ENCODE results near the gene SMYD3. TPM values are rescaled to one million over a fixed set of nuclear protein-coding genes. Genes with fewer than 3 reads are reported as not detected.

SMYD3 gene
- total RNA-seq, 2 experiments from 2014 or later: 18.1 to 26.8 TPM

- Mint-ChIP-seq H3K27ac (no peak overlapping the region), H3K27me3 (no peaks in the 10 kb centered on the region), H3K4me3 (no peak overlapping the region), H3K36me3 (peaks cover 8% of the 10 kb centered on the region), H3K9me3 (ENCODE audit: low read depth) (peaks cover 5% of the 10 kb centered on the region), H3K4me1 (no peaks in the 10 kb centered on the region)
- ATAC-seq: no peak
- DNase-seq: no peak
- CTCF ChIA-PET: no interaction called here
These were observed 198.5 kb downstream of the SMYD3 start for GRCh38 chr1:246308533-246309075.

- H3K4me3 Mint-ChIP-seq: no peak overlapping the region
- peaks cover 5% of the 10 kb centered on the region for H3K36me3 Mint-ChIP-seq
These were observed 200.6 kb downstream of the SMYD3 start for GRCh38 chr1:246306415-246307037.

GRCh38 chr1:246304484-246305259 lies 202.4 kb downstream of the SMYD3 start:
- Mint-ChIP-seq H3K9me3 (ENCODE audit: low read depth) (peaks cover 2% of the 10 kb centered on the region), H3K36me3 (peaks cover 4% of the 10 kb centered on the region), H3K4me3 (no peak overlapping the region), H3K4me1 (no peaks in the 10 kb centered on the region), H3K27me3 (no peaks in the 10 kb centered on the region), H3K27ac (no peak overlapping the region)
- ATAC-seq: no peak
- no peak for DNase-seq
- CTCF ChIA-PET: interaction anchor here (0.9 kb wide), 1 partner anchor 10 kb away, joined by 3 read pairs; no protein-coding TSS in a partner anchor

More at GRCh38 chr1:246306415-246307037, 200.6 kb downstream of the SMYD3 start:
- ATAC-seq (no peak), DNase-seq (no peak)
- H3K4me1 Mint-ChIP-seq: no peaks in the 10 kb centered on the region
- CTCF ChIA-PET: no interaction called here
- H3K9me3 Mint-ChIP-seq (ENCODE audit: low read depth): peaks cover 2% of the 10 kb centered on the region
- H3K27me3 Mint-ChIP-seq: no peaks in the 10 kb centered on the region
- H3K27ac Mint-ChIP-seq: no peak overlapping the region

GRCh38 chr1:246302711-246303317 lies 204.3 kb downstream of the SMYD3 start:
- peaks cover 5% of the 10 kb centered on the region for H3K36me3 Mint-ChIP-seq
- peaks cover under 1% of the 10 kb centered on the region for H3K9me3 Mint-ChIP-seq (ENCODE audit: low read depth)
- no peaks in the 10 kb centered on the region for H3K27me3 Mint-ChIP-seq
- ATAC-seq (no peak), DNase-seq (no peak)
- H3K27ac Mint-ChIP-seq: no peak overlapping the region
- CTCF ChIA-PET: no interaction called here
- no peak overlapping the region for H3K4me3 Mint-ChIP-seq
- no peaks in the 10 kb centered on the region for H3K4me1 Mint-ChIP-seq

- Mint-ChIP-seq H3K4me3 (no peak overlapping the region), H3K4me1 (no peaks in the 10 kb centered on the region), H3K27me3 (no peaks in the 10 kb centered on the region), H3K36me3 (peaks cover 3% of the 10 kb centered on the region), H3K9me3 (ENCODE audit: low read depth) (no peaks in the 10 kb centered on the region), H3K27ac (no peak overlapping the region)
- CTCF ChIA-PET: no interaction called here
- ATAC-seq (no peak), DNase-seq (no peak)
These were observed 204.8 kb downstream of the SMYD3 start for GRCh38 chr1:246302251-246302625.

GRCh38 chr1:246301553-246302250 lies 205.4 kb downstream of the SMYD3 start:
- ATAC-seq (no peak), DNase-seq (no peak)
- Mint-ChIP-seq H3K27ac (no peak overlapping the region), H3K27me3 (no peaks in the 10 kb centered on the region), H3K9me3 (ENCODE audit: low read depth) (no peaks in the 10 kb centered on the region), H3K4me3 (no peak overlapping the region), H3K36me3 (peaks cover 5% of the 10 kb centered on the region), H3K4me1 (no peaks in the 10 kb centered on the region)
- CTCF ChIA-PET: no interaction called here

- no peak for DNase-seq
- Mint-ChIP-seq H3K9me3 (ENCODE audit: low read depth) (no peaks in the 10 kb centered on the region), H3K27ac (no peak overlapping the region), H3K36me3 (peaks cover 5% of the 10 kb centered on the region), H3K4me1 (peaks cover 3% of the 10 kb centered on the region), H3K27me3 (no peaks in the 10 kb centered on the region), H3K4me3 (no peak overlapping the region)
- ATAC-seq: no peak
- CTCF ChIA-PET: no interaction called here
These were observed 206.2 kb downstream of the SMYD3 start for GRCh38 chr1:246300626-246301549.

GRCh38 chr1:246297279-246298265 lies 209.5 kb downstream of the SMYD3 start:
- H3K27ac Mint-ChIP-seq: no peak overlapping the region
- peaks cover 5% of the 10 kb centered on the region for H3K36me3 Mint-ChIP-seq
- DNase-seq (no peak), ATAC-seq (no peak)
- no peak overlapping the region for H3K4me3 Mint-ChIP-seq
- no peaks in the 10 kb centered on the region for H3K9me3 Mint-ChIP-seq (ENCODE audit: low read depth)
- CTCF ChIA-PET: no interaction called here
- peaks cover 3% of the 10 kb centered on the region for H3K4me1 Mint-ChIP-seq
- no peaks in the 10 kb centered on the region for H3K27me3 Mint-ChIP-seq

GRCh38 chr1:246295968-246296367 lies 211.1 kb downstream of the SMYD3 start:
- no peak overlapping the region for H3K4me3 Mint-ChIP-seq
- H3K27ac Mint-ChIP-seq: no peak overlapping the region
- CTCF ChIA-PET: no interaction called here
- H3K36me3 Mint-ChIP-seq: peaks cover 5% of the 10 kb centered on the region
- peaks cover 3% of the 10 kb centered on the region for H3K4me1 Mint-ChIP-seq
- no peaks in the 10 kb centered on the region for H3K9me3 Mint-ChIP-seq (ENCODE audit: low read depth)
- ATAC-seq (no peak), DNase-seq (no peak)
- no peaks in the 10 kb centered on the region for H3K27me3 Mint-ChIP-seq

GRCh38 chr1:246295340-246295739 lies 211.7 kb downstream of the SMYD3 start:
- DNase-seq (no peak), ATAC-seq (no peak)
- Mint-ChIP-seq H3K4me1 (peaks cover 3% of the 10 kb centered on the region), H3K27me3 (no peaks in the 10 kb centered on the region), H3K36me3 (peaks cover 5% of the 10 kb centered on the region), H3K4me3 (no peak overlapping the region), H3K9me3 (ENCODE audit: low read depth) (no peaks in the 10 kb centered on the region), H3K27ac (no peak overlapping the region)
- CTCF ChIA-PET: no interaction called here

- H3K9me3 Mint-ChIP-seq (ENCODE audit: low read depth): no peaks in the 10 kb centered on the region
- no peak overlapping the region for H3K4me3 Mint-ChIP-seq
- peaks cover 3% of the 10 kb centered on the region for H3K4me1 Mint-ChIP-seq
- no peak for DNase-seq
- CTCF ChIA-PET: interaction anchor here (0.7 kb wide), 1 partner anchor 11 kb away, joined by 3 read pairs; no protein-coding TSS in a partner anchor
- no peaks in the 10 kb centered on the region for H3K27me3 Mint-ChIP-seq
- H3K27ac Mint-ChIP-seq: no peak overlapping the region
- no peak for ATAC-seq
- H3K36me3 Mint-ChIP-seq: peaks cover 2% of the 10 kb centered on the region
These were observed 212.8 kb downstream of the SMYD3 start for GRCh38 chr1:246294263-246294662.
